ENCODE measurements around the gene CHRNG.

Gene CHRNG

DNA sequence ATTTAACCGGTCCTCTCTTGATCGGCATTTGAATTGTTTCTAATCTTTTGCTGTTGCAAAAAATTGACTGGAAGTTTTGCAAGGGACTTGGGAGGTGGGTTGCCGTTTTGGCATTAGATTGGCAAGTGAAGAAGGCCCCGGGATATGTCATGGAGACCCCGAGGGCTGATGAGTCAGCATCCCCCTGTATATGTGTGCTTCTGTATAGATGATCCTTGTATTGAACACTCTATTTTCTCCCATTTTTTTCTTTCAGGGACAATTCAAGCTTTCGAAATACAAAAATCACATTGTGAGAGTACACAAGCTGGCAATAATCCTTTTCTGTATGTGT, 41.1 kb downstream of the CHRNG start:
- no peak for DNase-seq

- DNase-seq: no peak
Measured at GRCh38 chr2:232581725-232582124, 42.2 kb downstream of the CHRNG start.

- DNase-seq: no peak
Measured at GRCh38 chr2:232584238-232584637, 44.7 kb downstream of the CHRNG start.

DNA sequence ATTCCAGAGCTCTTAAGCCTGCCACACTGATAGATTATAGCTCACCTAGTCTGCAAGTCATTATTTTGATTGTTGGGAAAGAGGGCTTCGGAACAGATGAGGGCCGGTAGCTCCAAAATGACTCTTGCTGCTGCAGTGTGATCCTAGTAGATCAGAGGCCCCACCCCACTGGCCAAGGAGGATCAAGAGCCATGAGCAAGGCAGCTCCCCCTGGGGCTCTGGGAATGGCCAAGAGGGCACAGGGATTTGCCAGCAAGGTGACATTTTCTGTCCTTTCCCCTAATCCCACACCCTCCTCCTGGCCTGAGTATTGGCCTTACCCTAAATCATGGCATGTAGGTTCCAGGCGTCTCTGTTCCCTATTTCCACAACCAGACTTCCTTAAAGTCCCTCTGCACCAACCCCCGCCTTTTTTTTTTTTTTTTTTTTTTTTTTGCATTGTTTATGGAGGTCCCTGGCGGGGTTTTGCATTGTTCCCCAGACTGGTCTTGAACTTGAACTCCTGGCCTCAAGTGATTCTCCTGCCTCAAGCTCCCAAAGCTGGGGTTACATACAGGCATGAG, 47.5 kb downstream of the CHRNG start:
- no peak for DNase-seq

DNA sequence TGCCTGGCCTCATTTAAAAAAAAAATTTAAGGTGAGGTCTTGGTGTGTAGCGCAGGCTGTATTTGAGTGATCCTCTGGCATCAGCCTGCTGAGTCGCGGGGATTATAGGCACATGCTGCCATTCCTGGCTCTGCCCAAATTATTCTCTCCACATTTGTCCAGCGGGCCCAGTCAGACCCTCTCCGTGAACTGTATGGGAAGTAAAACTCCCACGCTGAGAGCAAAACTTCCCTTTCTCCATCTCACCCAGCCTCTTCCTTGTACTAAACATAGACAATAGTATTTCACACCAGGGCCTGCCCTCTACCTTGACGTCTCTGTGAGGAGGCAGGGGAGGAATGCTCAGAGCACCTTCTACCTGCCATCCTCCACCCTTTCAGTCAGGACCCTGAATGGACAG, 48.0 kb downstream of the CHRNG start:
- no peak for DNase-seq

- DNase-seq: no peak
Measured at GRCh38 chr2:232588031-232588430, 48.5 kb downstream of the CHRNG start.

DNA sequence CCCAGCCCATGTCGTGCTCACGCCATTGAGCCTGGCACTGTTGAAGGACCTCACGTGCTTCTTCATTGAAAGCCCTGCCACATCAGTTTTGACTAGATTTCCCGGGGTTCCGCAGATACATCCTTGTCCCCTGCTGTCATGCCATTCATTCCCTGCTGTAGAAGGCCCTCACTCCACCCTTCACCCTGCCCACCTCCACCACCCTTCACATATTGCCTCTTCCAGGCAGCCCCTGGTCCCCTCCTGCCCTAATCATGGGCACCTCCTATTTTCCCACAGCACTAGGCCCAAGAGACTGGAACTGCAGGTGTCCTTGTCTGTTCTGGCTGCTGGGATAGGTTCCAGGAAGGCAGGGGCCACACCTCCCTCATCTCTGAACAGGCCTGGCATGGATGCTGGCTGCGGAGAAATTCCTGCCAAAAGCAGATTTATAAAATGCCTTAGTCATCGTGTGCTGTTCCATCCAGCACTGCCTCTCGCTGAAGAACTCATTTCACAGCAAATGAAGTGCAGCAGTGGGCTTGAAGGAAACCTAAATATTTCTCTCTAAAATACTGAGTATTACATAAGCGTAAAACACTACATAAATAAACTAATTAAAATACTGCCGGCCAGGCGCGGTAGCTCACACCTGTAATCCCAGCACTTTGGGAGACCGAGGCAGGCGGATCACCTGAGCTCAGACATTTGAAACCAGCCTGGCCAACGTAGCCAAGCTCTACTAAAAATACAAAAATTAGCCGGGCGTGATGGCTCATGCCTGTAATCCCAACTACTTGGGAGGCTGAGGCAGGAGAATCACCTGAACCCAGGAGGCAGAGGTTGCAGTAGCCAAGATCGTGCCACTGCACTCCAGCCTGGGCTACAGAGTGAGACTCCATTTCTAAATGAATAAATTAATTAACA, 49.4 kb downstream of the CHRNG start:
- DNase-seq: peak; percentile 75

- no peak for DNase-seq
Measured at GRCh38 chr2:232592772-232593395, 53.4 kb downstream of the CHRNG start.

DNA sequence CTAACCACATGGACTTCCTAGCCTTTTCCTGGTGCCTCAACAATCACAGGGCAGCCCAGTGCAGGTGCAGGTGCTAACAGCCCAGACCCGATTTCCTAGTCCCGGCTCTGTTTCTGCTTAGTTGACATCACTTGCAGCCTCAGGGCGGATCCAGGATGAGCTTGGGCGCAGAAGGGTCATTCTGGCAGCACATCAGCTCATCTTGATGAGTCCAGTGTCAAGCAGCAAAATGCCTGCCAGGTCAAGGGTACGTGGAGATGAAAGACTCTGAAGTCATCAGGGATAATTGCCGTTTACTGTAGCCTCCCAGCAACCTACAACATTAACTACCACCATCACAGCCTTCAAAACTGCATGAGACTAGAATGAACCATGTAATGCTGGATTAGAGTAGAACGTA, 54.5 kb downstream of the CHRNG start:
- no peak for DNase-seq

Measured in right forelimb (tissue), 1 donor.